GM15510 (cell line): ENCODE measurements around the gene RCOR2.

Source experiments
- POLR2A ChIP-seq: IDR thresholded peaks from 3 replicates; pipeline ENCODE4 v1.6.1; 2011; ENCODE audit warnings: borderline replicate concordance; ENCODE audit not compliant: insufficient read length; ENCODE audit errors: extremely low read depth

The RCOR2 gene

DNA sequence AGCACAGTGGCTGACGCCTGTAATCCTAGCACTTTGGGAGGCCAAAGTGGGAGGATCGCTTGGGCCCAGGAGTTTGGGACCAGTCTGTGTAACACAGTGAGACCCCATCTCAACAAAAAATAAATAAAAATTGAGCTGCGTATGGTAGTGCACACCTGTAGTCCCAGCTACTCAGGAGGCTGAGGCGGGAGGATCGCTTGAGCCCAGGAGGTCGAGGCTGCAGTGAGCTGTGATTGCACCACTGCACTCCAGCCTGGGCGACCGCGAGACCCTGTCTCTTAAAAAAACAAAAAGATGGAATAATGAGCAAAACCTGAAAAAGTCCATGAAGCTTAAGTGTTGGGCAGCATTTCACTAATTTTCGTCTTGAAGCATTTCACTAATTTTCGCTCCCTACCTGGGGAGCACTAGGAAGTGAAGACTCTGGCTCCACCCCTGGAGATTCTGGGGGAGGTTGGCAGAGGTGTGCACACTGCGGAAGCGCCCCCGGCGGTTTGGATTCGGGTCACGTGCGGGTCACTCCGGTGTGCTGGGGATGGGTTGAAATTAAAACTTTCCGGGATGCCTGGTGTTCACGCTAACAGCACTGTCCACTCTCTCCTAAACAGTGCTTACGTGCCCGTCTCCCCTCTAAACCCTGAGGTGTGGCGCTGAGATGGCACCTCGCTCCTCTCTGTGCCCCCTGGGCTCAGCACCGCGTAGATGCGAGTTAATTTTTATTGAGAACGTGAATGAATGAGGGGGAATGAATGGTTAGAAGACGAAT is 20.9 kb upstream of the RCOR2 start:
- TF ChIP-seq POLR2A, result no peak

DNA sequence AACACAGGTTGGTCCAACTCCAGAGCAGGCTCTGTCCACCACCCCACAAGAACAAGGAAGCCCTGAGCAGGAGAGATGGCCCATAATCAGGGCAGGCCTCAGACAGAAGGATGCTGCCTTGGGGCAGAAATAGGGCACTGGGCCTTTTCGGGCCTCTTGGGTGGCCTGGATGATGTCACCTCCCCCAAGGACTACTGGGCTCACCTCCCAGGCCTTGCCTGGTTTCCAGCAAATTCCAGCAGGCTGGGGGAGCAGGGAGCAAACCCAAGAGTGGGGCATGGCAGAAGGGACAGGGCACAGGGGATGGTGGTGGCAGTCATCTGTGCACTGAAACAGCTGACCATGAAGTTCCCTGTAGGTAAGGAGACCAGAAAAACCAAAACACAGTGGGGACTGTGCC is 16.5 kb upstream of the RCOR2 start:
- no peak for TF ChIP-seq POLR2A

DNA sequence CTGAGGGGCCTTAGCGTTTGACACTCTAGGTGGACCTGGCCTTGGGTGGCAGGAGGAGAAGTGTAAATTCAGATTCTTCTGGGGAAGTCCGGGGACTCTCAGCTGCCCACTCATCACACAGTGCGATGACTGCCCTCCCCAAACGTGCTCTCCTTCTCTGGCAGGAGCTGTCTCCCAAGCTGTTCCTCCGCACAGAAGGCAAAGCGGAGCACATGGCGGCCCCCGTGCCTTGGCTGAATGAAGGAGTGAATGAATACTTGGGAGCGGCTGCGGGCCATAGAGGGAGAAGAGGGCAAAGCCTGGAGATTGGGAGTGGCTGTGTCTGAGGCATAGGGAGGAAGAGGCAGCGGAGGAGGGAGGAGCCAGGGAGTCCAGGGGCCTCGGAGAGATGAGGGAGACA is 14.9 kb upstream of the RCOR2 start:
- TF ChIP-seq POLR2A, result no peak

DNA sequence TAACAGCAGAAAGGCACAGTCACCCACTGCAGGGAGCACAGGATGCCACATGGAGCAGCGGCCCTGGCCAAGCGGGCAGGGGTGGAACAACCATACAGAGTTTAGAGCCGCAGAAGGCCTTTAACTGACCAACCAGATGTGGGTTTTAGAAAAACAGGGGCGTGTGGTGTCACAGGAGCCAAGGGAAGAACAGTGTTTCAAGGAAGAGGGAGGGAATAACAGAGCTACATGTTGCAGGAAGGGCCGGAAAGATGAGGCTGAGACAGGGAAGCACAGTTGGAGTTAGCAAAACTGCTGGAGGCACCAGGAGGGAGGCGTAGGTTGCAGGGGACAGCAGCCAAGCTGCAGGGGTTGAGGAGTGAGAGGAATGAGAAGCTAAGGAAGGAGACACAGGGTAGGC is 14.1 kb upstream of the RCOR2 start:
- TF ChIP-seq POLR2A, result no peak

DNA sequence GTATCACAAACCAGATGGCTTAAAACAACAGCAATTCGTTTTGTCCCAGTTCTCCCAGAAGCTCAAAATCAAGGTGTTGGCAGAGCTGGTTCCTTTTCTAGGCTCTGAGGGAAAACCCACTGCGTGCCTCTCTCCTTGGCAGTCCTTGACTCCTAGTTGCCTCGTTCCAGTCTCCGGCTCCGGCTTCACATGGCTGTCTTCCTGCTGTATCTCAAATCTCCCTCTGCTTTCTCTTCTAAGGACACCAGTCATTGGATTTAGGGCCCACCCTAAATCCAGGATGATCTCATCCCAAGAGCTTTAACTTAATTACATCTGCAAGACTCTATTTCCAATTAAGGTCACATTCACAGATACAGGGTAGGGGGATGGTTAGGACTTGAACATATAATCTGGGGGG is 12.7 kb upstream of the RCOR2 start:
- TF ChIP-seq POLR2A, result no peak

- no peak for TF ChIP-seq POLR2A
These were observed 6.4 kb upstream of the RCOR2 start for GRCh38 chr11:63923319-63923718.

DNA sequence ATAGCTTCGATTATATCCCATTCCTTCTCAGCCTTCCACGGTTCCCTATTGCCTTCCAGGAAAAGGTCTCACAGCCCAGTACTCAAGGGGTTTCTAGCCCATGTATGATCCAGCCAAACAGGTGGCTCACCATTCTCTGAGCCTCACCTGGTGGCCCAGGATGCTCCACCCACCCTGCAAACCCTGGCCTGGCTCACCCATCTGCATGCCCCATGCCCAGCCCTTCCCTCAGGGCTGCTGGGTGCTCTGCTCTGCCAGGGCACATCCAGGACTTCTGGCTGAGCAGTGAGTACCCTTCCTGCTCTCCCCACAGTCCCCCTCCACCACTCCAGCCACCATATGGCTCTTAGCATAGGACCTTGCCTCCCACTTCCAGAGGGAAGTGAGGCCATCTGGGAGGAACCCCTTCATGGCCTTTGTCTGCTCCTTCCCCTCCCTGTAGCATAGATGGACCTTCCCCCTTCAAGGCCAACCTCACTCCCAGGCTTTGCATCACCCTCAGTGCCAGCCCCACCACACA is 5.8 kb upstream of the RCOR2 start:
- TF ChIP-seq POLR2A, result no peak

GRCh38 chr11:63920939-63921417 is 4.0 kb upstream of the RCOR2 start:
- no peak for TF ChIP-seq POLR2A

DNA sequence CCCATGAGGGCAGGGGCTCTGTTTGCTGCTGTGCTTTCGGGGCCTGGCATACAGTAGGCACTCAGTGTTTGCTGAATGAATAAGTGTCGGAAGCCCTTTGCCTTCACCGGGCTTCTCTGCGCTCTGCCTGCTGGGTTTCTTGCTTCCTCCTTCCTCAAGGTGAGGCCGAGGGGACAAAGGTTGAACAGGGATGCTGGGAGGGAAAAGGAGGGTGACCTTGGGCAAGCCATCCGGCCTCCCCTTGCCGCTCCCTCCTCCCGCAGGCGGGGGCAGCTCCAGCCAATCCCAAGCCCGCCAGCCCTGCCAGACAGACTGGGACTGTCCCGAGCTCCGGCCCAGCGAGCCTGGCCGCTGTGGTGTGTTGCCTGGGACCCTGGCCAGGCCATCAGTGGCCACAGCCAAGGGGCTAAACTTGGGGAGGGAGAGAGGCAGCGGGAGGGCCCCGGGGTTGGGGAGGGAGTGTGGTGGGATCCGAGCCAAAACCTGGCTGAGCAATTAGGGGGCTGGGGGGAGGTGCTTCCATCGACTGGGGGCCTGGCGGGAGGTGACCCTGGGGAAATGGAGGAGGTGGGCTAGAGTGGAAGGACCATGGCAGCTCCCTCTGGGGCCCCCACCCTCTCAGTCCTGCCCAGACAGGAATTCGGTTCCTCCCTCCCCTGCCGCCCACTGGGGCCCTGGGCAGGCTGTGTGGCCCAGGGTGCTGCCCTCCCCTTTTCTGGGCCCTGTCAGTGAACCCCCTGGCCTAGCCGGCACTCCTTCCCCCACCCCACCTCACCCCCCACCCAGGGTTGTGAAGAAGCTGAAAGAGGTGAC is 3.4 kb upstream of the RCOR2 start:
- no peak for TF ChIP-seq POLR2A

- TF ChIP-seq POLR2A, result no peak
These were observed 2.5 kb upstream of the RCOR2 start for GRCh38 chr11:63919267-63920125.

- no peak for TF ChIP-seq POLR2A
These were observed 1.7 kb upstream of the RCOR2 start for GRCh38 chr11:63918507-63919191.

GRCh38 chr11:63917692-63918506 is 935 bp upstream of the RCOR2 start:
- no peak for TF ChIP-seq POLR2A
